MM.1S (cell line): ENCODE data around the gene KANK2.

Experiments used
- DNase-seq: peaks from one replicate; pipeline ENCODE4 v3.0.0-alpha.2; 2015
- H2AFZ ChIP-seq: fragments of 300-600 bp; sonication (generic); 2 replicates; pipeline ENCODE4 v1.6.0; 2016; ENCODE audit warnings: antibody characterized with exemption, low read length
- H3F3A ChIP-seq: fragments of 300-600 bp; sonication (generic); 2 replicates; pipeline ENCODE4 v1.6.1; 2016; ENCODE audit warnings: mild to moderate bottlenecking, antibody characterized with exemption, low read length, moderate library complexity, mixed read lengths; ENCODE audit not compliant: insufficient read depth
- H3K27ac ChIP-seq: fragments of 300-600 bp; sonication (generic); 2 replicates; pipeline ENCODE4 v1.5.1; 2016; ENCODE audit warnings: mild to moderate bottlenecking, low read length
- H3K27me3 ChIP-seq: fragments of 300-600 bp; sonication (generic); replicated peaks from 2 replicates; pipeline ENCODE4 v1.6.0; 2016; ENCODE audit warnings: low read length; ENCODE audit not compliant: insufficient read depth
- H3K36me3 ChIP-seq: fragments of 300-600 bp; sonication (generic); replicated peaks from 2 replicates; pipeline ENCODE4 v1.6.1; 2016; ENCODE audit warnings: mild to moderate bottlenecking, low read length, mixed read lengths; ENCODE audit not compliant: insufficient read depth
- H3K4me1 ChIP-seq: fragments of 300-600 bp; sonication (generic); 2 replicates; pipeline ENCODE4 v1.6.1; 2016; ENCODE audit warnings: low read length, mixed read lengths
- H3K4me2 ChIP-seq: fragments of 300-600 bp; sonication (generic); 2 replicates; pipeline ENCODE4 v1.6.0; 2016; ENCODE audit warnings: low read depth, low read length
- H3K4me3 ChIP-seq: fragments of 300-600 bp; sonication (generic); 2 replicates; pipeline ENCODE4 v1.5.1; 2016; ENCODE audit warnings: low read length, mixed read lengths
- H3K79me2 ChIP-seq: fragments of 300-600 bp; sonication (generic); 2 replicates; pipeline ENCODE4 v1.6.1; 2016; ENCODE audit warnings: mixed run types, low read length, mixed read lengths
- H3K9ac ChIP-seq: fragments of 300-600 bp; sonication (generic); 2 replicates; pipeline ENCODE4 v1.6.1; 2016; ENCODE audit warnings: low read length, mixed read lengths
- H3K9me2 ChIP-seq: fragments of 300-600 bp; sonication (generic); replicated peaks from 2 replicates; pipeline ENCODE4 v1.6.1; 2016; ENCODE audit warnings: mild to moderate bottlenecking, low read length, mixed read lengths; ENCODE audit not compliant: insufficient read depth
- H3K9me3 ChIP-seq: fragments of 300-600 bp; sonication (generic); replicated peaks from 2 replicates; pipeline ENCODE4 v1.6.1; 2016; ENCODE audit warnings: mild to moderate bottlenecking, low read length, mixed read lengths; ENCODE audit not compliant: insufficient read depth
- H4K20me1 ChIP-seq: fragments of 300-600 bp; sonication (generic); 2 replicates; pipeline ENCODE4 v1.6.1; 2016; ENCODE audit warnings: mild to moderate bottlenecking, low read length, moderate library complexity, mixed read lengths; ENCODE audit not compliant: insufficient read depth
- EZH2 ChIP-seq: fragments of 300-600 bp; sonication (generic); optimal IDR thresholded peaks from 2 replicates; pipeline ENCODE3; 2017; ENCODE audit warnings: low read depth, mild to moderate bottlenecking, antibody characterized with exemption, low read length, mixed read lengths
- EZH2phosphoT487 ChIP-seq: fragments of 300-600 bp; sonication (generic); IDR thresholded peaks from 2 replicates; pipeline ENCODE4 v1.6.1; 2018; ENCODE audit warnings: antibody characterized with exemption, low read length
- TF ChIP-seq, protein P1 (sequence below): fragments of 300-600 bp; sonication (generic); IDR thresholded peaks from 2 replicates; pipeline ENCODE4 v1.5.1; 2016; ENCODE audit warnings: antibody characterized with exemption, low read length, mixed read lengths

Gene KANK2

GRCh38 chr19:11197291-11198174, at the start of gene KANK2:
KANK2 (minus strand) TSS chr19:11197545; CDS start chr19:11194511, 3,034 bp downstream.
- Histone ChIP-seq H3K9ac (peak within 1 kb of the TSS; percentile 79), H4K20me1 (no peaks in the 10 kb centered on the region), H3K79me2 (0 out of 2 replicates have a peak, but pooled peaks cover 3% of the 10 kb centered on the region), H2AFZ (peak within 1 kb of the TSS; percentile 85), H3K4me2 (peak within 1 kb of the TSS; percentile 98), H3K4me3 (peak within 1 kb of the TSS; percentile 85), H3K27me3 (no peaks in the 10 kb centered on the region), H3F3A (peaks cover 5% of the 10 kb centered on the region; the same call in 1 of the 2 replicates), H3K27ac (peak within 1 kb of the TSS; percentile 57; the same call in 1 of the 2 replicates), H3K9me3 (no peaks in the 10 kb centered on the region), H3K9me2 (no peaks in the 10 kb centered on the region), H3K4me1 (0 out of 2 replicates have a peak, but pooled peaks cover 3% of the 10 kb centered on the region), H3K36me3 (no peaks in the 10 kb centered on the region)
- DNase-seq, result peak; percentile 85
- no peak for TF ChIP-seq EZH2phosphoT487
- TF ChIP-seq, protein P1, sequence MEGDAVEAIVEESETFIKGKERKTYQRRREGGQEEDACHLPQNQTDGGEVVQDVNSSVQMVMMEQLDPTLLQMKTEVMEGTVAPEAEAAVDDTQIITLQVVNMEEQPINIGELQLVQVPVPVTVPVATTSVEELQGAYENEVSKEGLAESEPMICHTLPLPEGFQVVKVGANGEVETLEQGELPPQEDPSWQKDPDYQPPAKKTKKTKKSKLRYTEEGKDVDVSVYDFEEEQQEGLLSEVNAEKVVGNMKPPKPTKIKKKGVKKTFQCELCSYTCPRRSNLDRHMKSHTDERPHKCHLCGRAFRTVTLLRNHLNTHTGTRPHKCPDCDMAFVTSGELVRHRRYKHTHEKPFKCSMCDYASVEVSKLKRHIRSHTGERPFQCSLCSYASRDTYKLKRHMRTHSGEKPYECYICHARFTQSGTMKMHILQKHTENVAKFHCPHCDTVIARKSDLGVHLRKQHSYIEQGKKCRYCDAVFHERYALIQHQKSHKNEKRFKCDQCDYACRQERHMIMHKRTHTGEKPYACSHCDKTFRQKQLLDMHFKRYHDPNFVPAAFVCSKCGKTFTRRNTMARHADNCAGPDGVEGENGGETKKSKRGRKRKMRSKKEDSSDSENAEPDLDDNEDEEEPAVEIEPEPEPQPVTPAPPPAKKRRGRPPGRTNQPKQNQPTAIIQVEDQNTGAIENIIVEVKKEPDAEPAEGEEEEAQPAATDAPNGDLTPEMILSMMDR, result peak; percentile 32
- no peak for TF ChIP-seq EZH2

DNA sequence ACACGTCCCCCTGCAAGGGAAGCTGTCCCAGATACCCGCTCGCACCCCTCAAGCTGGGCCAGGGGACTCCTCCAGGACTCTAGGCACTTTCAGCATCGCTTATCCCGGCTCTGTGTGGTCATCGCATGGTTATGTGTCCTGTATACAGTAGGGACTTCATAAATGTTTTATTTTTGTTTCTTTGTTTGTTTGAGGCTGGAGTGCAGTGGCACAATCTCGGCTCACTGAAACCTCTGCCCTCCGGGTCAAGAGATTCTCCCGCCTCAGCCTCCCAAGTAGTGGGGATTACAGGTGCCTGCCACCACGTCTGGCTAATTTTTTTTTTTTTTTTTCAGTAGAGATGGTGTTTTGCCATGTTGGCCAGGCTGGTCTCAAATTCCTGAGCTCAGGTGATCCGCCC, 49.6 kb upstream of the KANK2 start:
- no peaks in the 10 kb centered on the region for H3K9me3 ChIP-seq
- no peaks in the 10 kb centered on the region for H3K79me2 ChIP-seq
- DNase-seq, result no peak
- no peak for TF ChIP-seq EZH2phosphoT487
- TF ChIP-seq, protein P1, result no peak
- TF ChIP-seq EZH2, result no peak
- H3K36me3 ChIP-seq, result no peaks in the 10 kb centered on the region
- peaks cover 3% of the 10 kb centered on the region; the same call in 1 of the 2 replicates for H3K4me1 ChIP-seq
- H3K9ac ChIP-seq, result no peak overlapping the region
- H3K9me2 ChIP-seq, result no peaks in the 10 kb centered on the region
- no peak overlapping the region for H3K4me3 ChIP-seq
- no peak overlapping the region for H3K27ac ChIP-seq
- H3F3A ChIP-seq, result no peaks in the 10 kb centered on the region
- H2AFZ ChIP-seq, result no peak overlapping the region
- H3K27me3 ChIP-seq, result peaks cover 66% of the 10 kb centered on the region
- H4K20me1 ChIP-seq, result no peaks in the 10 kb centered on the region
- H3K4me2 ChIP-seq, result no peak overlapping the region

DNA sequence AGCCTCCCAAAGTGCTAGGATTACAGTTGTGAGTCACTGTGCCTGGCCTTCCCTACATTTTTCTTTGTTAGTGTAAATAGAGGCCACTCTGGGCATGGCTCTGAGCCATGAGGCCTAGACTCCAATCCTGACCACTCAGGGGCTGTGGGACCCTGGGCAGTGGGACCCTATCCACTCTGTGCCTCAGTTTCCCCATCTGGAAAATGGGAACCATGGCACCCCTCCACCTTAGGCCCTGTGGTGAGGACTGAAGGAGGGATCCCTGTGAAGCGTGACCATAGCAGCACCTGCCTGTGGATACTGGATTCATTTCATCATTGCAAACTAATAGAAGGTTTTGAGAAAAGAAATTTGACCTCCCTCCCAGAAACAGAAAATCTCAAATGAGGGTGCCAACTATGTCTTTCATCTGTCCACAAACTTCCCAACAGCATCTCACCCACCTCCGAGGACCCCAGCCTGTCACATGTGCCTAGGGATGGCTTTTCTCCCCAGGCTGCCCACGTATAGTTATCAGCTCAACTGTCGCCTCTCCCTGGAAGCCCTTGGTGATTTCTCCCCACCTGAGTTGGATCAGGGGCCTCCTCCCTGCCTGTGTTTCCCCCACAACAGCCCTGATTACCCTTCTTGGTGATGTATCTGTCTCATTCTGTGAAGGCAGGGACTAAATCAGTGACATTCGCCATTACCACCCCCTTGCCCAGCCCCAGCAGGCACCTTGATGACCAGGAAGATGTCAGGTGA, 47.7 kb upstream of the KANK2 start:
- Histone ChIP-seq H3K36me3 (no peaks in the 10 kb centered on the region), H3K27me3 (peaks cover 66% of the 10 kb centered on the region), H3K9ac (no peak overlapping the region), H2AFZ (no peak overlapping the region), H3K4me1 (peaks cover 3% of the 10 kb centered on the region; the same call in 1 of the 2 replicates), H3K4me3 (no peak overlapping the region), H3F3A (no peaks in the 10 kb centered on the region), H3K9me2 (no peaks in the 10 kb centered on the region), H4K20me1 (no peaks in the 10 kb centered on the region), H3K9me3 (no peaks in the 10 kb centered on the region), H3K4me2 (no peak overlapping the region), H3K27ac (no peak overlapping the region), H3K79me2 (no peaks in the 10 kb centered on the region)
- TF ChIP-seq, protein P1, result no peak
- TF ChIP-seq EZH2 (no peak), EZH2phosphoT487 (no peak)
- DNase-seq, result no peak
